ENCODE results near the gene PCDHGB1.

DNA sequence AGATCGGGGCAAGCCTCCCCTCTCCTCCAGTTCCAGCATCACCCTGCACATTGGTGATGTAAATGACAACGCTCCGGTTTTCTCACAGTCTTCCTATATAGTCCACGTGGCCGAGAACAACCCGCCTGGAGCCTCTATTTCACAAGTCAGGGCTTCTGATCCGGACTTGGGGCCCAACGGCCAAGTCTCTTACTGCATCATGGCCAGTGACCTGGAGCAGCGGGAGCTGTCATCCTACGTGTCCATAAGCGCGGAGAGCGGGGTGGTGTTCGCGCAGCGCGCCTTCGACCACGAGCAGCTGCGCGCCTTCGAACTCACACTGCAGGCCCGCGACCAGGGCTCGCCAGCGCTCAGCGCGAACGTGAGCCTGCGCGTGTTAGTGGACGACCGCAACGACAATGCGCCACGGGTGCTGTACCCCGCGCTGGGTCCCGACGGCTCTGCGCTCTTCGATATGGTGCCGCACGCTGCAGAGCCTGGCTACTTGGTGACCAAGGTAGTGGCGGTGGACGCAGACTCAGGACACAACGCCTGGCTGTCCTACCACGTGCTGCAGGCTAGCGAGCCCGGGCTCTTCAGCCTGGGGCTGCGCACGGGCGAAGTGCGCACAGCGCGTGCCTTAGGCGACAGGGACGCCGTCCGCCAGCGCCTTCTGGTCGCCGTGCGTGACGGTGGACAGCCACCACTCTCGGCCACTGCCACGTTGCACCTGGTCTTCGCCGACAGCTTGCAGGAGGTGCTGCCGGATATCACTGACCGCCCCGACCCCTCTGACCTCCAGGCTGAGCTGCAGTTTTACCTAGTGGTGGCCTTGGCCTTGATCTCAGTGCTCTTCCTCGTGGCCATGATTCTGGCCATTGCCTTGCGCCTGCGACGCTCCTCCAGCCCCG is 39.5 kb downstream of the PCDHGB1 start:
- TF ChIP-seq, protein P1, sequence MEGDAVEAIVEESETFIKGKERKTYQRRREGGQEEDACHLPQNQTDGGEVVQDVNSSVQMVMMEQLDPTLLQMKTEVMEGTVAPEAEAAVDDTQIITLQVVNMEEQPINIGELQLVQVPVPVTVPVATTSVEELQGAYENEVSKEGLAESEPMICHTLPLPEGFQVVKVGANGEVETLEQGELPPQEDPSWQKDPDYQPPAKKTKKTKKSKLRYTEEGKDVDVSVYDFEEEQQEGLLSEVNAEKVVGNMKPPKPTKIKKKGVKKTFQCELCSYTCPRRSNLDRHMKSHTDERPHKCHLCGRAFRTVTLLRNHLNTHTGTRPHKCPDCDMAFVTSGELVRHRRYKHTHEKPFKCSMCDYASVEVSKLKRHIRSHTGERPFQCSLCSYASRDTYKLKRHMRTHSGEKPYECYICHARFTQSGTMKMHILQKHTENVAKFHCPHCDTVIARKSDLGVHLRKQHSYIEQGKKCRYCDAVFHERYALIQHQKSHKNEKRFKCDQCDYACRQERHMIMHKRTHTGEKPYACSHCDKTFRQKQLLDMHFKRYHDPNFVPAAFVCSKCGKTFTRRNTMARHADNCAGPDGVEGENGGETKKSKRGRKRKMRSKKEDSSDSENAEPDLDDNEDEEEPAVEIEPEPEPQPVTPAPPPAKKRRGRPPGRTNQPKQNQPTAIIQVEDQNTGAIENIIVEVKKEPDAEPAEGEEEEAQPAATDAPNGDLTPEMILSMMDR (IDR thresholded peaks at IDR 0.05): no peak
- TF ChIP-seq ZFX (IDR thresholded peaks at IDR 0.05; ENCODE audit: borderline replicate concordance): no peak
